NCI-H146 (cell line): ENCODE data around the gene RAD51B.
"Not testable (repeated sequence)": the region's sequence is repeated elsewhere in the genome, so short reads cannot be mapped to it uniquely, and the experiment has no call there.

ENCODE experiments used
- DNase-seq: peaks from one replicate; lab custom pipeline; 2025; lab: John Stamatoyannopoulos, UW

The RAD51B gene

DNA sequence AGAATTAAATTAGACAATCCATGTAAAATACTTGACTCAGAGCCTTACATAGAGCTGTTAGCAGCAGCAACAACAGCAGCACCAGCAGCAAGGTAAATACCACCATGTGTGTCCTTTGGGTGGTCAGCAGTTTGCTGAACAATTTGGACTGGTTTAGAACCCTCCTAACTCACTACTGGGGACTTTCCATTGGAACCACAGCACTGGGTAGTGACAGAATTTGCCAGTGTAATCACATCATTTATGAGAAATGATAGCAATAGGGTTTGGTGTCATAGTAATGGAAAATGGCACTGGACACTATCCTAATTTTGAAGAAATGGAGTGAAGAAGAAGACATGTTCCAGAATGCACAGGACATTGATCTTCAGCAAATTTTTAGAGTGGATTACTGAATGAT is 392.8 kb downstream of the RAD51B start:
- no peak for DNase-seq

DNA sequence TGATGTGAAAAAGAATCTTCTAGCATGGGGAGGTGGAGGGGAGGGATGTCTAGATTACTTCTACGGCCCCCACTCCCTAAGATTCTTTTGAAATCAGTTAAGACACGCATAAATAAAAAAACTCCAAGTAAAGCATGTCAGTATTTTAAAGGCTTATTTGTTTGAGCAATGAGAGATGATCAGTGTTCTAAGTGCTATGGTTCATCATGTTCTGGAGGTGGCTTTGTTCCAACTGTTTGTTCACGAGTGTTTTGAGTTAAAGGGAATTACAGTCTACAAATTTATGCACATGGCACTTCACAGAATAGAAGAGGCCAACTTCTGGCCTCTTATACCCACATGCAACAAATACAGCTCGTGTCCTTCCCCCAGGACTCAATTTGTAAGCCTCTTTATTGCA is 394.9 kb downstream of the RAD51B start:
- DNase-seq: no peak

DNA sequence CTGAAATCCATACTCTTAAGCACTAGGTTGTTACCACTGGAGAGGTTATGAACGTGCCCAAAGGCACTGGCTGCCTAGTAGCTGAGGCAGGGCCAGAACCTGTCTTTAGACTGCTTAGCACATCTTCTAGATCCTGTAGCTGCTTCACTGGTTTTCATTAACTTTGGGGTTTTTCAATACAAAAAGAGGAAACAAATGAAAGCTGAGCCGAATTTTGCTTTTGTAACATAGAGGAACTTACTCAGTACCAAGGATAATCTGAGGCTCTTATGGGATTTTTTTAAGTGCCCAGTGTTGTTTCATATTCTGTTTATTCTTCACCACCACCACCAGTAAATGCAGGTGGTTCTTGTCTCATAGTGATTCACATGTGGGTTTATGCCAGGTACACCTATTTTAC is 396.1 kb downstream of the RAD51B start:
- no peak for DNase-seq

DNA sequence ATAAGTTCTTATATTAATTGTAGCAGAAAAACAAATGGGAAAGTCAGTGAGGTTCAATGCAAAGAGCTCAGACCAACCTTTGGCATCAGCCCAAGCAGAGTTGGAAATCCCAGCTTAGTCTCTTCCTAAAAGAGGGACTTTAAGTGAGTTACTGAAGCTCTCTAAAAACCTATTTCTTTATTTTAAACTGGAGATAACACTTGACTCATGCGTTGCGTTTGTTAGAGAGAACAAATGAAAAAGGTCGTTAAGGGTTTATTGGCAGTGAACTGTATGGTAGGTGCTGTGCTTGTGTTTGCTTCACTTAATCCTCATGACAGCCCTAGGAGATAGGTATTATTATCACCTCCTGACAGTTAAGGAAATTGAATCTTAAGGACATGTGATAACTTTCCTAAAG is 396.5 kb downstream of the RAD51B start:
- DNase-seq: no peak

DNA sequence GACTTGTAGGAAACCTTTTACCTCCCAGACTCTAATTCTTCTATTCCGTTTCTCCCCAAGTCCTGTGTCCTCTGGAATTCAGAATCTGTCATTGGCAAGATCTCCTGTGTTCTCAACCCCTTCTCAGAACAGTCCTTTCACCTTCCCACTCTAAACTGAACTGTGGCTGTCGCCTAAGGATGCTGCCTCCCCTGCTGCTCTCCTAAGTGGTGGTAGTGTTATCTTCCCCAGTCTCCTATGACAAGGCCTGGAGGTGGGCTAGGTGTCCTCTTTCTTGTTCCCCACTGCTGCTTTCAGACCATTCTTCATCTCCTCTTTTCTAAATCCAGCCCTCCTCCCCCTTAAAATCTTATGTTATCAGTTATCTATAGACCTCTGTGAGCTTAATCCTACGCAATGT is 397.4 kb downstream of the RAD51B start:
- DNase-seq: no peak

DNA sequence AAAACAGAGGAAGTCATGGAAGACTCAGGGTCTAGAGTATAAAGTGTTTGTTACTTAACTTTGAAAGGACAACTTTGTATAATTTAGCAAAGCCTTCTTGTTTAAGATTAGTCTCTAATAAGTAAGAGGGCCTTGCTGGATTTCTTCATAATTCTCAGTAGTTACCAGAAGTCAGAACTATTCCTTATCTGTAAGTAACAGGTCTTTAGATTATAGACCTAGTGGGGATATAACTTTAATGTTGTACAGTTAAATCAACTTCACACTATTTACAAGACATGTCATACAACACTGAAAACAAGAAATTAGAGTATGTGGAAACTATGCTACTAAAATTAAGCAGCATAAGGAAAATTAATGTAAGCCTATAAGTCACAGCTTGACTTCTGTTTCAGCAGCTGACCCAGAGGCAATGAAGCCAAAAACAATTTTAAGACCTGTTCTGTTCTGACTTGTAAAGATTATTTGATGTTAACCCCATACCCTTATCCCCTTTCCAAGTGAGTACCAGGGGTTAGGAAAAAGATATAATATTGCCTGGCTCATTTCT is 398.3 kb downstream of the RAD51B start:
- DNase-seq: no peak

DNA sequence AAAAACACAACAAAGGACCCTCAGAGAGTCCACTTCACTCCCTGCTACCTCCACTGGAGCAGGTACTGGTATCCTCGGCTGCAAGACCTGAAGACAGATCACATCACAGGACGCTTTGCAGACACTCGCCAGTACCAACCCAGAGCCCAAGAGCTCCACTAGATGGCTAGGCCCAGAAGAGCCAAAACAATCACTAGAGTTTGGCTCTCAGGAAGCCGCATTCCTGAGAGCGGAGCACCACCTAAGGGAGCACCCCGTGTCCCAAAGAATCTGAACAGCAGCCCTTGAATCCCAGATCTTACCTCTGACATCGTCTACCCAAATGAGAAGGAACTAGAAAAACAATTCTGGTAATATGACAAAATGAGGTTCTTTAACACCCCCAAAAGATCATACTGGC is 399.8 kb downstream of the RAD51B start:
- DNase-seq: no peak

DNA sequence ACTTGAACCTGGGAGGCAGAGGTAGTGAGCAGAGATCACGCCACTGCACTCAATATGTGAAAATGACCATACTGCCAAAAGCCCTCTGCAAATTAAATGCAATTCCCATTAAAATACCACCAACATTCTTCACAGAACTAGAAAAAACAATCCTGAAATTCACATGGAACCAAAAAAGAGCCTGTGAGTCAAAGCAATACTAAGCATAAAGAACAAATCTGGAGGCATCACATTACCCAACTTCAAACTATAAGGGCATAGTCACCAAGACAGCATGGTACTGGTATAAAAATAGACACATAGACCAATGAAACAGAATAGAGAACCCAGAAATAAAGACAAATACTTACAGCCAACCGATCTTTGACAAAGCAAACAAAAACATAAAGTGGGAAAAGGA is 401.5 kb downstream of the RAD51B start:
- not testable (repeated sequence) for DNase-seq

DNA sequence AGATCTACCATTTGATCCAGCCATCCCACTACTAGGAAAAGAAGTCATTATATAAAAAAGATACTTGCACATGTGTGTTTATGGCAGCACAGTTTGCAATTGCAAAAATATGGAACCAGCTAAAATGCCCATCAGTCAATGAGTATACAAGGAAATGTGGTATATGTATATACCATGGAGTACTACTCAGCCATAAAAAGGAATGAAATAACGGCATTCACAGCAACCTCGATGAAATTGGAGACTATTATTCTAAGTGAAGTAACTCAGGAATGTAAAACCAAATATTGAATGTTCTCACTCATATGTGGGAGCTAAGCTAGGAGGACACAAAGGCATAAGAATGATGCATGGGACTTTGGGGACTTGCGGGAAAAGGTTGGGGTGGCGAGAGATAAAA is 402.6 kb downstream of the RAD51B start:
- no peak for DNase-seq

DNA sequence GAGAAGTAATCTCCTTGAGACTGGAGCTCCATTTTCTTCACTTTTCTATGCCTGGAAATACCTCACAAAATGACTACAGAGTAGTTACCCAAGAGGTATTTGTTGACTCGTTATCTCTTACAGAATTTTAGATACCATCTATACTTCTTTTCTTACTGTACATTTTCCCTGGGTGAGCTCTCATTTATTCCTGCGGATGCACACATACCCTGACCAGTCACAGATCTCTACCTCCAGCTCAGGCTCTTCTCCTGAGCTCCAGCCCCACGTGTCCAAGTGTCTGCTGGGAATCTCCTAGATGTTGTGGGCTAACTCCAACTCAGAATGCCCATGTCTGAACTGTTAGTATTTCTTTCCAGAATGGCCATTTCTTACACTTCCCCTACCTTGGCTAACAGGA is 403.1 kb downstream of the RAD51B start:
- DNase-seq: no peak

DNA sequence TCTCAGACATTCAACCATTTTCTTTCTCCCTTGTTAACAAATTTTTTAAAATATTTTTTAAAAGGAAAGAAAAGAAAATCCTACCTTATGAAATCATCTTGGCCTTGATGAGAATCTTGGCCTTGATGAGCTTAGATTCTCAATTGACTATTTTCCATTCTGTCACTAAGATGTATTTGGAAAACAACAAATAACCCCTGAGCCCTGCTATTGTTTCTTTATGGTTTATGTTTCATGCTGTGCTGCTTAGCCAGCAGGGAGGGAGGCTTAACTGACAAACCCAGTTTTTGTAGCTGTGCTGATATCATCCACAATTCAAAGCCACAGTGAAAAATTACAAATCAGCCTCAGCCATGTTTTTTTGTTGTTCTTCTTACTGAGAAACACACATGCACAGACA is 404.1 kb downstream of the RAD51B start:
- DNase-seq: no peak

DNA sequence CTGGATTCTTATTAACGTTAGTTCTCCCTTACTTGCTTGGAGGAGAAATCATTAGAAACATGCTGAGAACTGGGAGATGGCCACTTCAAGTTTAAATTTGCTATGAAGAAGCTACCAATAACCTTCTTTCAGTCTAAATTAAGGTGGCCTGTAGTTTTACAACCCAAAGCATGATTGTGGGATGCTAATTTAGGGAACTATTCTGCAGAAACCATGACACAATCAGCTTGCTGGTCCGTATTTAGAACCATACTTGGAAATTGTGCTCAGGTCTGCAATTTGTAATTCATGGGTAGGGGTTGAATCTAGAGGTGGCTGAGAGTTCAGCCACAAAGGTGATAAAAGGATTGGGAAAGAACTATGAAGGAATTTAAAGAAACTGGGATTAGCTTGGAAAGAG is 405.7 kb downstream of the RAD51B start:
- no peak for DNase-seq

DNA sequence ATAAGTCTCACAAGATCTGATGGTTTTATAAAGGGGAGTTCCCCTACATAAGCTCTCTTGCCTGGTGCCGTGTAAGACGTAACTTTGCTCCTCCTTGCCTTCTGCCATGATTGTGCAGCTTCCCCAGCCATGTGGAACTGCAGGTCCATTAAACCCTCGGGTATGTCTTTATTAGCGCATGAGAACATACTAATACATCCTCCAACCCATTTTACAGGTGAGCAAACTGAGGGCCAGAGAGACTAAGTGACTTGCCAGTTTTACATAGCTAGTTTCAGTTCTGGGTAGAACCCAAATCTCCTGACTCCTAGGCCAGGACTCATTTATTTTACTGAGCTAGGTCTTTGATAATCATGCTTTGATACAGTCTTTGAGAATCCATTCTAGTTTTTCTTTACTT is 406.9 kb downstream of the RAD51B start:
- DNase-seq: no peak

DNA sequence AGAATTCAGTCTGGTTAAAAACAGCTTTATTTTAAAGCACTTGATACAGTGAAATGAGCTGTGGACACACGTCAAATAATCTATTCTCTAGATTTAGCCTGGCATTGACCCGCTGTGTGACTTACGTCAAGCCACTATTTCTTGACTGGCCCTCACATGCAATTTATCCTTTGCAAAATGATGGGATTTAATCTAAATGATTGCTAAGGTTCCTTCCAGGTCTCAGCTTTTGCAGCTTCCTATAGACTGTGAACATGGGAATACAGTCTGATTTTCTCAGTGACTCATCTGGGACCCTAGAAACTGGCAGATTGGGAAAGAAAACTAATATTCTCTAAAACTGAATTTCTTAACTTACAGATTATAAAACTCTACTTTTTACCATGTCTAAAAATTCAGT is 409.1 kb downstream of the RAD51B start:
- DNase-seq: no peak

DNA sequence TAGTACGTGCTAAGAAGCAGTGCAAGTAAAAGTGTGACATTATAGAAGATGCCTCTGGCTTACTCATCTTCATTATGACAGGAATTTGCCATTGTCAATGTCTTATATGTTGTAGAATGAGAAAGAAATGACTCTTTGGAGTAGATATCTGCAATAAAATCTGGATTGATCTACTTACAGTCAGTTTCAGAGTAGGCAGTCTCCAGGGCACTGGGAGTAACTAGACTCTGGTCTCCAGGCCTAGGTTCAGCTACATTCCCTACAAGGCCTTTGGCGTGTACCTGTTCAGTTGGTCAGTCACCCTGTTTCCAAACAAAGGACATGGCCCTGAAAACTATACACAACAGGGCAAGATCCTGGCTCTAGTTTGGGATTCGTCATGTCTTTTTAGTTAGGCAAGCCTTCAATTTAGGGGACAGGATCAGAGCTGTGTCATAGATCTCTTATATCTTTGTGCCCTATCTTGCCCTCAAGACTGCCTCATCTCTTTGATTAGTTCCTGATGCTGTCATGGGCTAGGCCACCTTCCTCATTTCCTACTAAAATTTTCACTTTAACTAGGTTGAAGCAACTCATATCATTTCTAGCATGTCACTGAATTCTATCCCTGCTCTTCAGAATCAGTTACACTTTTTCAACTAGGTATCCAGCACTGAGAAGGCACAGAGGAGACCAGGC is 410.0 kb downstream of the RAD51B start:
- DNase-seq: no peak

DNA sequence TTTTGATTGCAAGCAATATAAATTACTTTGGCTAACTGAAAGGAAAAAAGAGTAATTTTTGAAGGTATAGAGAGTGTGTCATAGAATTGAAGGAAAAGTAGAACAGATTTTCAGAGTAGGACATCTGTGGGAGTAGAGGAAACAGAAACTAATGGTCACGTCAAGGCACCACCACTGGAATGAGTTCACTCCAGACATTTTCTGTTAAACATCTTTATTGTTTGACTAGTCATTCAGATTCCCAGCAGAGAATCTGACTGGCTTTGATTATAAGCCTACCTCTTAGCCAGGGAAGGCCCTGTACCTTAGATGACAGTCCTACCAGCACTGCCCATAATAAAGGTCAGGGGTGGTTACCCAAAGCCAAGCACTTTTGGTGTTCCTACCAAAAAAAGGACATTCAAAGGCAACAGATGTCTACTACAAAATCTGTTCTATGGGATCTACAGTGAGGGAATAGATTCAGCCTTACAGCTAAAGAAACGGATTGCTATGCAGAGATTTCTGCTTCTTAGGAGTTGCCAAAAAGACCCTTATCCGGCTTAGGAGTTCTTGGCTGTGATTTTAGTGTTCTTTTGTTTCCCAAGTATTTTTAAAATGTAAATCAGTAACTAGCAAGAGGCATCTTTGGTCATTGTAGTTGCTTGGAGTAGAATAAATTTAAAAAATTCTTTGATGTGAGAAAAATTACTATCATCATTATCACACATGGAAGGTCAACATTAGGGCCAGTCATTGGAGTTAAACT is 410.8 kb downstream of the RAD51B start:
- no peak for DNase-seq

DNA sequence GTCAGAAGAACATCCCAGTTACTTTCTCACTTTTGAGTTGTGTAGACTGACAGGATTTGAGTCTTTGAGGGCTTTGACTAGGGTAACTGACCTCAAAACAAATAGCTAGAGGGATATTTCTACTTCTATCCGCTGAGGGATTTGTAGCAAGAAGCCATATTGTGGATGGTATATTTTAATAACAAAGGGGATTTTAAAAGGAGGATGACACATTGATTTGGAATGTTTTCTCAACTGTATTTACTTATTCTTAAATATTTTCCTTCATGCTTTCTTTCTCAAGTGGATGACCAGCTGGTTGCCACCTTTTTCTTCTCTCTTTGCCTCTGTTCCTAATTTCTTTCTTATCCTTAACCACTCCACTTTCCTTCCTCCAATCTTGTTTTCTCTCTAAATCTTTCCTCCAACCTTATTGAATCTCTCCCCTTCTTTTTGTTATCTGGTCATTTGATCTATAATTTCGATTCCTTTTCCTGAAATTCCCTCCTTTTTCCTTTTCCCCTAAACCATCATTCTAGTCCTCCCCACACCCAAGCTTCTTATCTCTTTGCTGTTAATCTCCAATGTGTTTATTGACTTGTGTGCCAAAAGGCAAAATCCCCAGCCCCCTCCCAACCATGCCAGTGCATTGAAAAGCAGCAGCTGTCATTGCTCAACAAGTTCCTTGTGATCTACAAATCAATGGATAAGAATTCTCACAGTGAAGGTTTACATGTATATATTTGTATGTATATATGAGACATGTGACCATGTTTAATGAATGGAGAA is 411.6 kb downstream of the RAD51B start:
- no peak for DNase-seq

DNA sequence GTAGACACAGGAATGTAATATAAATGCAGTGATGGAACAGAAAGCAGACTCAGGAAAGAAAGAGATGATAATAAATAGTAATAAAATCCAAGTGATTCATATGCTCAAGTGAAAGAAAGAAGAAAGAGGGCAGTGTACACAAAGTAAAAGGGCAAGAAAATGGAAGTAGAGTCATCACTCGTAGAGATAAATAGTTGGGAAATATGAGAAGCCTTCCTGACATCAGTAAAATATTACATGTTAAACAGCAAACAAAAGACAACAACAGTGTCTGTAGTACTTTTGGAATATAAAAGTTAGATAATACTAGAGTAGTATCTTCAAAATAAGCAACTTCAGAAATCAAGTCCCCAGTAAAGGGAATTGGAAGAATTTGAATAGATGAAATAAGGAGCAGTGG is 412.3 kb downstream of the RAD51B start:
- no peak for DNase-seq

DNA sequence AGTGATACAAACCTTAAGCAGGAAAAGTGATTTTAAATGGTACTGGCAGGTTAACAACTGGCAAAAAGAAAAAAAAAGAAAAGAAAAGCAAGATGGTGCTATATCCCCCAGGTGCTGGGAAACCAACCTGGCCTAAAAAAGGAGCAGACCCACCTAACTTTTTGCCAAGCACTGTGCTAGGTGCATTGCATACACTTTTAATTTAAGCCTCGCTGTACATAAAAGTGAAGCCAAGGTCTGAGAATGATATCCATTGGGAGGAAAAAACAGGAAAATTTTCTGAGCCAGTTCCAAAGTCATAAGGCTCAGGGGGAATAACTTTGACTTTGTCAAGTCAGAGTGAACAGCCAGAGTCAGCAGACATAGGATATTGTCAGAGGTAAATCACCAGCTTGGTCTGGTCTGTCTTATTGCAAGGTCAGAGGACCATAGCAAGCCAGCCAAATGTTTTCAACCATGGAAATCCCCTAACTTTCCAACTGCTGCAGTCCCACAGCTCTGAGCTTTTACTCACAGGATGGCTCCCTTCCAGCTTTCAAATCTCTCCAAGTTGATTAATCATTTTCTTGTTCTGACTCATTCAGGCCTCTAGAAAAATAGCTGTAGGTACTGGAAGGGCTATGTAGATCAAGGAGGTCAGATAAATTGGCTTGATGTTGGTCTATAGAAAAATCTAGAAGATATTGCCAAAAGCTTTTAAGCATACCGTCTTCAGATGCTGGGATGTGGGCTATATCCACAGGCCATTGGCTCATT is 412.9 kb downstream of the RAD51B start:
- no peak for DNase-seq

DNA sequence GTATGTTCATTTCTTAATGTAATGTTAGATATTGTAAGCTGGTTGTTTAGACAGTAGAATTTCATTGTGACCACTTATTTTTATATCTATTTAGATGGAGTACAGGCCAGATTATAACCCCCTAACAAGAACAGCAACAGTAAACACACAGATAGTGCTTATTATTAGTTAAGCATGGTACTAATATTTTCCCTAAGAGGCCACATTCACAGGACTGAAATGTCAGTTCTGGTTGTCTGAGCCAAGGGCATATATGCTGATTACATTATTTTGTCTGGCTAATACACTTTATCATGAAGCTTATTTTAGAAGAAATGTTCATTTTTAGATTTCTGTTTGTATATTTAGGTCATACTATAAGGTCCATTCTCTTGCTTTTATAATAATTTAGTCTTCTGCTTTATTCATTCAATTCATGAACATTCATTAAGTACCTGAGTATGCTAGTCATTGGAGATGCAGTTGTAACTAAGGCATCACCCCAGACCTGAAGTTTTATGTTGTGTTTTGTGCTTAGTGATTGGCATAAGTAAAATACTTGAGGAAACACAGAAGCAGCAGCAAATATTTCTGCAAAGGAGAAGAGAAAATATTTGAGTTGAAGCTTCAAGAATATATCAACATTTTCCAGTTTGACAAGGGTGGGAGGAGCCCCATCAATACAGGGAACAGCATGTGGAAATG is 413.7 kb downstream of the RAD51B start:
- DNase-seq: no peak

DNA sequence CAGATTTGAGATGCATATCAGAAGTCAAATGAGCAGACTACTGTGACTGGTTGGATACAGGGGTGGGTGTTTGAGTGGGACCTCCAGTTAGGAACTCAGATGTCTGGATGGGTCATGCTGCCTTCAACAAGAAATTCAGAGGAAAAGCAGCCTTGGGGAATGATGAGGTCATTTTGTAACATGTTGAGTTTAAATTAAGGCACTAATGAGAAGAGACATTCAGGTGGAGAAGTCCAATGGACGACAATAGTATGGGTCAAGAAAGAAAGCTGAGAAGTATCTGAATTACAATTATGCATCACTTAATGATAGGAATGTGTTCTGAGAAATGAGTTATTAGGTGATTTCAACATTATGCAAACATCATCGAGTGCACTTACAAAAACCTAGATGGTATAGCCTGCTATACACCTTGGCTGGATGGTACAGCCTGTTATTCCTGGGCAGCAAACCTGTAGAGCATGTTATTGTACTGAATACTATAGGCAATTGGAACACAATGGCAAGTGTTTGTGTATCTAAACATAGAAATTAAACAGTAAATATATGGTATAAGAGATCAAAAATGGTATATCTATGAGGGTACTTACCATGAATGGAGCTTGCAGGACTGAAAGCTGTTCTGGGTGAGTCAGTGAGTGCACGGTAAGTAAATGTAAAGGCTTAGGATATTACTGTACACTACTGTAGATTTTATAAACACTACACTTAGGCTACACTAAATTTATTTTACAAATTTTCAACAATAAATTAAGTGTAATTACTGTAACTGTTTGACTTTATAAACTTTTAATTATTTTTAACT is 414.7 kb downstream of the RAD51B start:
- no peak for DNase-seq
